Naive thymus-derived CD8-positive, alpha-beta T cell (primary cell): ENCODE data around the gene TCF7L2. TPM values are rescaled to one million over a fixed set of nuclear protein-coding genes. Genes with fewer than 3 reads are reported as not detected.

ENCODE experiments used
- ATAC-seq, 2 donors: fragments of 150-1000 bp; cut with Tn5 transposase in 1 of 2; sonication (Bioruptor Pico), chemical (Tn5 transposase) in 1 of 2; 1 replicate in 1 of 2; 2 replicates in 1 of 2; pipeline ENCODE4 v1.10.0; 2021; ENCODE audit warnings: mild to moderate bottlenecking in 2 of 2, moderate library complexity in 2 of 2
- POLR2A ChIA-PET: fragments of 350-600 bp; sonication (Branson Sonifier 250); formaldehyde crosslinking; loops from one replicate; lab custom pipeline; 2021; ENCODE audit warnings: antibody characterized with exemption; lab: Charles Lee
- DNase-seq, 10 donors: peaks; one replicate each; pipeline versions ENCODE4 v3.0.0 to v3.0.0-alpha.2; 2020 to 2022
- H3K27ac Mint-ChIP-seq, 10 donors: one replicate each; pipeline ENCODE4 v1.8.0; 2020 to 2022; ENCODE audit warnings: mild to moderate bottlenecking in 10 of 10, mixed read lengths in 10 of 10, moderate library complexity in 4 of 10, inconsistent platforms in 1 of 10
- H3K27me3 Mint-ChIP-seq, 5 donors: one replicate each; pipeline ENCODE4 v1.8.0; 2021 to 2022; ENCODE audit warnings: mixed read lengths in 5 of 5
- H3K36me3 Mint-ChIP-seq, 3 donors: one replicate each; pipeline ENCODE4 v1.8.0; 2020 to 2022; ENCODE audit warnings: mixed read lengths in 3 of 3, mild to moderate bottlenecking in 2 of 3, inconsistent platforms in 1 of 3
- H3K4me1 Mint-ChIP-seq, 4 donors: one replicate each; pipeline ENCODE4 v1.8.0; 2021 to 2022; ENCODE audit warnings: mixed read lengths in 4 of 4
- H3K4me3 Mint-ChIP-seq, 10 donors: one replicate each; pipeline ENCODE4 v1.8.0; 2020 to 2022; ENCODE audit warnings: mild to moderate bottlenecking in 10 of 10, mixed read lengths in 10 of 10, moderate library complexity in 6 of 10, inconsistent platforms in 1 of 10
- H3K9me3 Mint-ChIP-seq, 9 donors: one replicate each; pipeline ENCODE4 v1.8.0; 2020 to 2022; ENCODE audit warnings: mixed read lengths in 9 of 9, mild to moderate bottlenecking in 3 of 9, inconsistent platforms in 1 of 9, moderate library complexity in 1 of 9
- polyA plus RNA-seq, 3 donors: library from polyadenylated mRNA; unstranded; fragments of 300-500 nt; fragmentation: Illumina TruSeq; gene quantifications; one replicate each; pipeline ENCODE4 v1.2.3, GENCODE V29; 2021
- total RNA-seq, 8 experiments: library from RNA in 2 of 8; stranded (reverse) in 2 of 8; gene quantifications; one replicate each; pipeline ENCODE4 v1.2.3 and lab custom pipeline; 2021 to 2026

The TCF7L2 gene
- total and polyA plus RNA-seq, 5 experiments from 2014 or later = 1.6 to 6.0 (median 4.1) TPM

DNA sequence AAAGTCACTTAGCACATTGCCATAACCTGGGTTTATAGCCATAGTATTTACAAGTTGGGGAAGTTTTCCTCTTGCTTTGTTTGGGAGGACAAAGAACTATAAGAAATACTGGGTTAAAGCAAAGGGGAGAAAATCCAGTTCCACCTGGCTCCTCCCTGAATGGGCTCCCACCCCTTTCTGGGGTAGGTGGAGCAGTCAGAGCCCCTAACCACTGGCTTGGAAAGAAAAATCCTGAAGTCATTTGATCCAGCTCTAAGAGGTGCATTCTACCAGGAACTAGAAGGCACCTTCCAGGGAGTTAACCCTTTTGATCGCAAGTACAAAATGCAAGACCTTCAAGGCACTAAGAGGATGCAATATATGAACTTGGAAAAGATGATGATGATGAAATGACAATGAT, 31.3 kb upstream of the TCF7L2 start:
- H3K4me3 Mint-ChIP-seq = no peak overlapping the region
- DNase-seq = no peak
- H3K4me1 Mint-ChIP-seq = no peaks in the 10 kb centered on the region
- H3K27me3 Mint-ChIP-seq = peaks cover 0 to 5% (median 0%) of the 10 kb centered on the region in 5 donors
- H3K36me3 Mint-ChIP-seq = no peaks in the 10 kb centered on the region
- no peak overlapping the region for H3K27ac Mint-ChIP-seq
- POLR2A ChIA-PET = no interaction called here
- no peak for ATAC-seq
- H3K9me3 Mint-ChIP-seq = peaks cover 0 to 2% (median 0%) of the 10 kb centered on the region in 9 donors

DNA sequence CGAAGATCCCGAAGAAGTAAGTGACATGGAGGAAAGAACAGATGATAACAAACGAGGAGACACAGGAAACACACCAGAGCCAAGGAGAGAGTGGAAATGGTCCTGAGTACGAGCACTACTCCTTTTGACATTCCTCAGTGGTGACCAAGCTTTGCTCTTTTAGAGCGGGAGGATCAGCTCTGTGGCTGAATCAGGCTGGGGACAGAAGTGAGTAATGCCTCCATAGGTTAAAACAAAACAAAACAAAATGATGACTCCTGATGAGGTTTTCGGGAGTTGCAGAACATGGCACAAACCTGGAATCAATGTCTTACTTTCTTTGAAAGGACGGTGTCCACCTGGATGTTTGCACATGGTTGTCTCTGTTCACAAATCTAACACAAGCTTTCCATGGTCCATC, 30.3 kb upstream of the TCF7L2 start:
- H3K4me3 Mint-ChIP-seq = no peak overlapping the region
- DNase-seq = no peak
- peaks cover 0 to 5% (median 0%) of the 10 kb centered on the region in 5 donors for H3K27me3 Mint-ChIP-seq
- POLR2A ChIA-PET = no interaction called here
- no peaks in the 10 kb centered on the region for H3K9me3 Mint-ChIP-seq
- no peaks in the 10 kb centered on the region for H3K36me3 Mint-ChIP-seq
- H3K27ac Mint-ChIP-seq = no peak overlapping the region
- ATAC-seq = no peak
- no peaks in the 10 kb centered on the region for H3K4me1 Mint-ChIP-seq

DNA sequence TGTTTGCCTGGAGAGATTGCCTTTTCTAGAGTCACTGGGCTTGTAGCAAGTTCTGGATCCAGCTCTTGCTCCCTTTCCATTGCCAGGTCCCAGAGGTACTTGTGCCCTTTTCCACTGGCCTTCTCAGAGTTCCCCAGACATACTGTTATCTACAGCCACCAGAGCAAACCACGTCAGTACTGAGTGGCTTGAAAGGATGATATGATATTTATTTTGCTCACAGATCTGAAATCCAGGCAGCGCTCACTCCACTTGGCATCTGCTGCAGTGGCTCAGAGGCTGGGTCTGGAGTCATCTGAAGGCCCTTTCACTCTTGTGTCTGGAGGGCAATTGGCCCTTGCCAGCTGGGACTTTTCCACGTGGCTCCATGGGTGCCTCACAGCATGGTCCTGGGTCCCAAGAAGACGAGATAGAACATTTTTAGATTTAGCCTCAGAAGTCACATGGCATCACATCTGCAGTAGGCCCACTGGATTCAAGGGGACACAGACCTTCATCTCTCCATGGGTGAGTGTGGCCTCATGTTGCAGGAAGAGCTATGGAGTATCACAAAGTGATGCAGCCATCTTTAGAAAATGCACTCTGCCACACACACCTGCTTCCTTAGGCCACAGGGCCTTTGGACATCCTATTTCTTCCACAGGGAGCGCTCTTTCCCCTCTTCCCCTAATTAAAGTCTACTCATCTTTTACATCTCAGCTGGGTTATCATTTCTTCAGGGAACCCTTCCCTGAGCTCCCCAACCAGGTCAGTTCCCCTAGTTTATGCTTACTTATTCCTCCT, 22.9 kb upstream of the TCF7L2 start:
- POLR2A ChIA-PET = no interaction called here
- Mint-ChIP-seq H3K27me3 (no peaks in the 10 kb centered on the region), H3K9me3 (peaks cover 3 to 32% (median 15%) of the 10 kb centered on the region in 9 donors), H3K36me3 (peaks cover 3 to 18% (median 16%) of the 10 kb centered on the region in 3 donors), H3K4me3 (no peak overlapping the region), H3K4me1 (no peaks in the 10 kb centered on the region), H3K27ac (no peak overlapping the region)
- ATAC-seq (no peak), DNase-seq (no peak)

DNA sequence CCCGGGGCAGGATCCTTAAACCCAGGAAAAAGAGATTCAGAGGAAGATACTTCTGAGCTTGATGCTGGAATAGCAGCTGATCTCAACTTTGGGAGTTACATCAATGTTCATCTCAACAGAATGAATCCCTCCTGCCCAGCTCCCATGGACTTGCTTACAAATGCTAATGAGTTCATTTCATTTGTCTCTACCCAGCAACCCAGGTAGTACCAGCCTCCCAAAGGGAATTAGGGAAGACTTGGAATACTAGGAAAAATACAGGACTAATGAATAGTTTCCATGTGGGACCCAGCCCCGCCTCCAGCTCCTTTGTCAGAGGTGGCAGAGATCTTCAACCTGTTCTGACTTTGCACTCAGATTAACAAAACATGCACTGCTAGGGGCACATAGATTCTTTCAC, 22.1 kb upstream of the TCF7L2 start:
- peaks cover 3 to 18% (median 16%) of the 10 kb centered on the region in 3 donors for H3K36me3 Mint-ChIP-seq
- H3K4me3 Mint-ChIP-seq = no peak overlapping the region
- ATAC-seq (no peak), DNase-seq (no peak)
- H3K27me3 Mint-ChIP-seq = no peaks in the 10 kb centered on the region
- POLR2A ChIA-PET = no interaction called here
- peaks cover 3 to 32% (median 15%) of the 10 kb centered on the region in 9 donors for H3K9me3 Mint-ChIP-seq
- H3K4me1 Mint-ChIP-seq = no peaks in the 10 kb centered on the region
- no peak overlapping the region for H3K27ac Mint-ChIP-seq

DNA sequence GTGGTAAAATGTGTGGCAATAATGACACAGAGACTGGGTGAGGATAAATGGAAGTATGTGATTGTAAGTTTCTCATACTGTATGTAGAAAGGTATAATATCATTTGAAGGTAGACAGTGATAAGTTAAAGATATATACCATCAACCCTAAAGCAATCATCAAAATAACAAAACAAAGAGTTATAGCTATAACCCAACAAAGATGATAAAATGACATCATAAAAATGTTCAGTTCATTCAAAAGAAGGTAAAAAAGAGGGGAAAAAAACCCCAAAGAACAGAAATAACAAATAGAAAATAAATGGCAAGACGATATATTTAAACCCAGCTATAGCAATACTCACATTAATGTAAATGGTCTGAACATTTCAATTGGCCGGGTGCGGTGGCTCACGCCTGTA, 17.4 kb upstream of the TCF7L2 start:
- peaks cover 3 to 18% (median 16%) of the 10 kb centered on the region in 3 donors for H3K36me3 Mint-ChIP-seq
- H3K9me3 Mint-ChIP-seq = peaks cover 6 to 32% (median 16%) of the 10 kb centered on the region in 9 donors
- H3K4me1 Mint-ChIP-seq = no peaks in the 10 kb centered on the region
- no peak overlapping the region for H3K4me3 Mint-ChIP-seq
- POLR2A ChIA-PET = no interaction called here
- DNase-seq (no peak), ATAC-seq (no peak)
- H3K27me3 Mint-ChIP-seq = no peaks in the 10 kb centered on the region
- no peak overlapping the region for H3K27ac Mint-ChIP-seq

DNA sequence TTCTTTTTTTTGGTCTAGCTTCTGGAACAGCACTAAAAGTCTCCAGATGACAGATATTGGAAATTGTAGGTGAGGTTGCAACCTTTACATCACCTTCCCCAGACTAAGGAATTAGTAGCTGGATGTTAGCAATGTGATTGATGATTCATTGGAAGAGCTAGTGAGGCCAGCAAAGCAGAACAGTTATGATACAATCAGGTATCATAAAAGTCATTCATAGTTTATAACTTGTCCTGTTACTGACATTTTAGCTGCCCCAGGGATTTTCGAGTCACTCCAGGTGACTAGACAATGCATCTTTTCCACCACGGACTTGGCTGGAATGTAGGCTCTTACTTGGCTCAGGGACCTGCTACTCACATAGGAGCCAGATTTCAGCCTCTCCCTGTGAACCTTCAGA, 15.9 kb upstream of the TCF7L2 start:
- Mint-ChIP-seq H3K4me3 (no peak overlapping the region), H3K4me1 (no peaks in the 10 kb centered on the region)
- POLR2A ChIA-PET = no interaction called here

DNA sequence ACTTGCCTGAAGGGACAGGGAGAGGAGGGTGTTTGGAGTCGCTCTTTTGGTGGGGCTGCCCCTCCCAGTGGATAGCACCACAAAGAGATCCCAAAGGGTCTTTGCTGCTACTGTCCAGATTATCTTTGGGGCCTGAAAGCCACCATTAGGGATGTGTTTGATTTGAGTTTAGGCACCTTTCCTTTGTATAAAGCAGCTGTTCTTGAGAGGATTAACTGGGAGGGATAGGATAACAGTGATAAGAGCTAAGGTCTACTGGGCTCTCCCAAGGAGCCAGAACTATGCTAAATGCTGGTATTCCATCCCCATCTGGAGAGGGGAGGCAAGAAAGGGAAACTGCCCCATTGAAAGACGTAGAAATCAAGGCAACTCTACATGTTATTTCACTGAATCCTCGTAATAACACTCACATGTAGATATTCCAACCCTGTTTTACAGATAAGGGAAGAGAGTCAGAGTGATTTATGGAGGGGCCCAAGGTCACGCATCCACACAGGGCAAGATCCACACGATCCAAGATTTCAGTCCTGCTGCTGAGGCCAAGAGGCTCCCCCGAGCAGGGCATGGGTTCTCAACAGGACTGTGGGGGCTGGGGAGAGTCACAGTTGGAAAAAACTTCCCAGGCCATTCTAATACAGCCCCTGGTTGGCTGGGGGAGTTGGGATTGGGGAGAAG, 11.1 kb upstream of the TCF7L2 start:
- DNase-seq (no peak), ATAC-seq (no peak)
- Mint-ChIP-seq H3K36me3 (no peaks in the 10 kb centered on the region), H3K27ac (no peak overlapping the region), H3K4me1 (peaks cover 0 to 4% (median 0%) of the 10 kb centered on the region in 4 donors), H3K4me3 (no peak overlapping the region), H3K27me3 (peaks cover 0 to 8% (median 2%) of the 10 kb centered on the region in 5 donors), H3K9me3 (peaks cover 0 to 3% (median 0%) of the 10 kb centered on the region in 9 donors)
- POLR2A ChIA-PET = no interaction called here

More for the DNA sequence above, 15.9 kb upstream of the TCF7L2 start:
- Mint-ChIP-seq H3K27ac (no peak overlapping the region), H3K9me3 (peaks cover 5 to 24% (median 12%) of the 10 kb centered on the region in 9 donors), H3K36me3 (peaks cover 2 to 17% (median 8%) of the 10 kb centered on the region in 3 donors), H3K27me3 (peaks cover 0 to 8% (median 0%) of the 10 kb centered on the region in 5 donors)
- ATAC-seq = no peak
- no peak for DNase-seq

DNA sequence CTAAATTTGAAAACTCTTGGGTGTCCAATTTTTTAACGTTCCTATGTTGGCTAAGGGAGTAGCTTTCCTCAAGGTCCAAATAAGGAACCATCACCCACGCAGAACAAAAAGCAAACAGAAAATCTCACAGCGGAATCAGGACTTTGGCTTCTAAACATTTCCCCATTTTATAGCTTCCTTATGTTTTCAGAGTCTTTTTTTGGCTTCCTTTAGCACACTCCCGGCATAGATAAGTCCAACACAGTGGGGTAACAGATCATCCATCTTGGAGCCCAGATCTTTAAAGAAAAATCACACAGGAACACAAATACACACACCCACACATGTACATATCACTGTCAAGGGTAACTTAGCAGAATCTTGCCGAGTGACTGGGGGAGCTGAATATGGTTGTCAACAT, 4.2 kb upstream of the TCF7L2 start:
- H3K4me3 Mint-ChIP-seq = no peak overlapping the region
- ATAC-seq (no peak), DNase-seq (no peak)
- no peak overlapping the region for H3K27ac Mint-ChIP-seq
- peaks cover 11 to 24% (median 15%) of the 10 kb centered on the region in 4 donors for H3K4me1 Mint-ChIP-seq
- peaks cover 0 to 1% (median 0%) of the 10 kb centered on the region in 9 donors for H3K9me3 Mint-ChIP-seq
- H3K36me3 Mint-ChIP-seq = no peaks in the 10 kb centered on the region
- peaks cover 0 to 3% (median 0%) of the 10 kb centered on the region in 5 donors for H3K27me3 Mint-ChIP-seq
- POLR2A ChIA-PET = no interaction called here

DNA sequence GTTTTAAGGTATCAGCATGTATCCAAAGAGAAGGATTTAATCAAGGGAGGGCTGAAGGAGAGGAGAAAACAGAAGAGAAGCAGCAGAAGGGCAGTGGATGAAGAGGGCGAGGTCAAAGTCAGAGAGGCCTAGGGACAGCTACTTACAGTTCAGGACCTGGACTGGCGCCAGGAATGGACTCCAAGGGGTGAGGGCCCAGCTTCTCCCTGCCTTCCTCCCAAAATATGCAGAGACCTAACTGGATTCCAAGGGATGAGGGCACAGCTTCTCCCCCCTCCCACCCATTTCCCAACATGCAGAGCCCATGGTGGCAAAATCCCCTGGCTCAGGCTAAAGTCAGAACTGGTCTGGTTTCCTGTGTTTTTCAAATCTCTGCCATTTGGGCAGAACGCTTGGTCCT, 3.4 kb upstream of the TCF7L2 start:
- POLR2A ChIA-PET = no interaction called here

DNA sequence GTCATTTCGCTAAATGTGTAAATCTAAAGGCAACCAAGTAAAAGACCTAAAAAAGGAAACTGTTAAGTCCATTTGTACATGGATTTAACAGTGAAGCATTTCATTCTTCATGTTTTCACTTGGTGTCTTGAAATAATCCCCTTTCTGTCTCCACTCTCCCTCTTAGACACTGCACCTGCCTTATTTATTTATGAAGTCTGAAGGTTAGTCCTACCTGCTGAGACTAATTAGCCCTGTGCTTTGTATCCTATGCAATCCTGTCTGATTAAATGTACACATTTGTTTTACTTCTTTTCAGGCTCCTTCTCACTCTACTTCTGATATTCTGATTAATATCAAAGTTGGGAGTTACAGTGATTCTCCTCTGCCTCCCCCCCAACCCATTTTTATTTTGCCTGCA, 1.9 kb upstream of the TCF7L2 start:
- H3K27ac Mint-ChIP-seq = peak overlapping the region in 4 of 10 donors; percentile 0 to 47 (median 40)

More for the DNA sequence above, 3.4 kb upstream of the TCF7L2 start:
- ATAC-seq = no peak
- H3K4me3 Mint-ChIP-seq = no peak overlapping the region
- H3K36me3 Mint-ChIP-seq = no peaks in the 10 kb centered on the region
- peaks cover 0 to 1% (median 0%) of the 10 kb centered on the region in 9 donors for H3K9me3 Mint-ChIP-seq
- H3K4me1 Mint-ChIP-seq = peaks cover 10 to 25% (median 15%) of the 10 kb centered on the region in 4 donors
- DNase-seq = no peak
- H3K27ac Mint-ChIP-seq = peak overlapping the region in 1 of 10 donors; percentile 2
- peaks cover 0 to 2% (median 0%) of the 10 kb centered on the region in 5 donors for H3K27me3 Mint-ChIP-seq

DNA sequence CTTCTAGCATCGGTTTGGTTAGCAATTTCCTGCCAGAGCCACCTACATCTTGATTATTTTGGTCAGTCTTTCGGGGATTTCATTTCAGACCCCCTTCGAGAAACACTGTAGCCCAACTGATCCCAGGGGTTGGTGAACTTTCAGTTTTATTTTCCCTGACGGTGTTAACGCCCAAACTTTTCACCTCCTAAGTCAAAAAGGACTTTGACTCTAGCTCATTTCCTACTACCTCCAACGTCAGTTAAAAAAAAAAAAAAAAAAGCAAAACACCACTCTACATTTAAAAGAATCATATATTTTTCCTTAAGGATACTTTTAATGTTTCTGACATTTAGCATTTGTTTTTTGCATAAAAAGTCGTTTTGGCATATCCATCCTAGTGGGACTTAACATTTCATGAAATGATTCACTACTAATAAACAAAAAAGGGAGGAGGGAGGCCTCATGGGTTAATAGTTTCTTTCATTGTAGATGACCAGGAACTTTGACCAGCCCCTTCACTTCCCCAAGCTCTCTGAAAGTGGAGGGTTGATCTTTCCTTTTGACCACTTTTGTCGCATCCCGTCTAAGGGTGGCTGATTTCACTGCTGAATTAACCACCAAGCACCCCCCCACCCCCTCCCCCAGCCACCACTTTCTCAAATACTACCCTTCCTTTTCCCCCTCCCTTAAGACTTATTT, 764 bp upstream of the TCF7L2 start:
- Mint-ChIP-seq H3K27me3 (peaks cover 0 to 11% (median 4%) of the 10 kb centered on the region in 5 donors), H3K27ac (peak overlapping the region in 9 of 10 donors; percentile 7 to 98 (median 93)), H3K4me3 (peak overlapping the region; percentile 89 to 99 (median 98)), H3K9me3 (peaks cover 0 to 1% (median 0%) of the 10 kb centered on the region in 9 donors), H3K4me1 (peaks cover 13 to 38% (median 29%) of the 10 kb centered on the region in 4 donors), H3K36me3 (peaks cover 0 to 2% (median 0%) of the 10 kb centered on the region in 3 donors)
- DNase-seq (no peak), ATAC-seq (no peak)
- POLR2A ChIA-PET = interaction anchor here (0.6 kb wide), 1 partner anchor 574 kb away, joined by 4 read pairs; no protein-coding TSS in a partner anchor

More for the DNA sequence above, 1.9 kb upstream of the TCF7L2 start:
- Mint-ChIP-seq H3K4me3 (peak overlapping the region in 2 of 10 donors; percentile 2 to 70), H3K4me1 (peaks cover 13 to 31% (median 20%) of the 10 kb centered on the region in 4 donors), H3K27me3 (peaks cover 0 to 4% (median 2%) of the 10 kb centered on the region in 5 donors), H3K36me3 (peaks cover 0 to 2% (median 0%) of the 10 kb centered on the region in 3 donors), H3K9me3 (peaks cover 0 to 1% (median 0%) of the 10 kb centered on the region in 9 donors)
- ATAC-seq (no peak), DNase-seq (no peak)
- POLR2A ChIA-PET = no interaction called here

DNA sequence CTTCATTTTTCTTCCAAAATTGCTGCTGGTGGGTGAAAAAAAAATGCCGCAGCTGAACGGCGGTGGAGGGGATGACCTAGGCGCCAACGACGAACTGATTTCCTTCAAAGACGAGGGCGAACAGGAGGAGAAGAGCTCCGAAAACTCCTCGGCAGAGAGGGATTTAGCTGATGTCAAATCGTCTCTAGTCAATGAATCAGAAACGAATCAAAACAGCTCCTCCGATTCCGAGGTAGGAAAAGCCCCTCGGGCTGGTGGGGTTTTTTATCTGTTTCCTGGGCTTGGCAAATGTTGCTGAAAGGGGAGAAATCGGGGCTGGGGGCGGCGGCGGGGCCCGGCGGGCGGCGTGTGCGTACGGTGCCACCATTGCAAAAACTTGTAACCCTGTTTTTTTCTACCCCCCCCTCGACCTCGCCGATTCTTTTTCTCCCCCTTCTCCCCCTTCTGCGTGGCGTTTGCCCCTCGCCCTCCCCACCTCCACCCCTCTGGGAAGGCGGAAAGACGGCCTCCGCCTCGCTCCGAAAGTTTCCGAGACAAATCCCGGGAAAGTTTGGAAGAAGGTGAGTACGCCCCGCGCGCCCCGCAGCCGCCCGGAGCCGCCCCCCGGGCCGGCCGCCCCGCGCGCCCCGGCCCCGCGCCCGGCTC, 789 bp downstream of the TCF7L2 start:
- Mint-ChIP-seq H3K36me3 (peaks cover 0 to 2% (median 0%) of the 10 kb centered on the region in 3 donors), H3K4me3 (peak overlapping the region; percentile 89 to 99 (median 97)), H3K4me1 (peaks cover 17 to 46% (median 38%) of the 10 kb centered on the region in 4 donors), H3K27me3 (peaks cover 0 to 11% (median 4%) of the 10 kb centered on the region in 5 donors), H3K9me3 (peaks cover 0 to 1% (median 0%) of the 10 kb centered on the region in 9 donors), H3K27ac (peak overlapping the region; percentile 85 to 98 (median 95))
- DNase-seq = peak in 8 of 10 donors; percentile 18 to 66 (median 40)
- POLR2A ChIA-PET = interaction anchor here (0.5 to 1.0 kb wide), 3 partner anchors 8 to 51 kb away, joined by 3 to 5 read pairs (median 3); no protein-coding TSS in a partner anchor
- peak; percentile 20 to 31 for ATAC-seq
